Stimulated activated CD4-positive, alpha-beta T cell treated with anti-CD3 and anti-CD28 coated beads, Interleukin-12 subunit alpha, Interleukin-12 subunit beta, amount 100 ng/mL, for 24 hours (primary cell): ENCODE measurements around the gene HELZ2.
A peak's percentile ranks its signal among the peaks of the same experiment; 100 is the strongest.

Experiments used
- DNase-seq, 2 experiments: peaks; one replicate each; pipeline ENCODE4 v3.0.0-alpha.2; 2020; ENCODE audit warnings: low read depth in 2 of 2

HELZ2 gene

GRCh38 chr20:63539441-63540370 is 34.3 kb downstream of the HELZ2 start:
- no peak for DNase-seq

- no peak for DNase-seq
These were observed 35.0 kb downstream of the HELZ2 start for GRCh38 chr20:63539092-63539430.

- DNase-seq = no peak
These were observed 35.6 kb downstream of the HELZ2 start for GRCh38 chr20:63538204-63539091.

- peak; percentile 89 to 94 for DNase-seq
These were observed 36.4 kb downstream of the HELZ2 start for GRCh38 chr20:63537525-63538203.

GRCh38 chr20:63536997-63537524 is 37.0 kb downstream of the HELZ2 start, which contains the start of gene PTK6:
Gene PTK6, minus strand, starts transcription at chr20:63537376. Its CDS starts 62 bp downstream, at chr20:63537314.
- no peak for DNase-seq

GRCh38 chr20:63536241-63536977 is 37.6 kb downstream of the HELZ2 start:
- no peak for DNase-seq

GRCh38 chr20:63534831-63535651 is 39.0 kb downstream of the HELZ2 start:
- DNase-seq = no peak

- no peak for DNase-seq
These were observed 39.6 kb downstream of the HELZ2 start for GRCh38 chr20:63534427-63534830.

GRCh38 chr20:63533871-63534393 is 40.1 kb downstream of the HELZ2 start:
- DNase-seq = no peak

- DNase-seq = no peak
These were observed 40.7 kb downstream of the HELZ2 start for GRCh38 chr20:63533388-63533787.

- no peak for DNase-seq
These were observed 41.5 kb downstream of the HELZ2 start for GRCh38 chr20:63532449-63532971.

GRCh38 chr20:63531686-63532448 is 42.2 kb downstream of the HELZ2 start:
- DNase-seq = no peak

- no peak for DNase-seq
These were observed 43.3 kb downstream of the HELZ2 start for GRCh38 chr20:63530788-63531160.

GRCh38 chr20:63529861-63530787 is 43.9 kb downstream of the HELZ2 start:
- no peak for DNase-seq

- DNase-seq = no peak
These were observed 44.7 kb downstream of the HELZ2 start for GRCh38 chr20:63529180-63529860.

GRCh38 chr20:63527184-63527583 is 46.9 kb downstream of the HELZ2 start:
- no peak for DNase-seq

- DNase-seq = no peak
These were observed 48.1 kb downstream of the HELZ2 start for GRCh38 chr20:63525971-63526370.
